Mucosa of descending colon (tissue), 3 donors: ENCODE data around the gene SLC25A21. TPM values are rescaled to one million over a fixed set of nuclear protein-coding genes. Genes with fewer than 3 reads are reported as not detected.
A peak's percentile ranks its signal among the peaks of the same experiment; 100 is the strongest.

ENCODE experiments used
- ATAC-seq: fragments of 200-7000 bp; cut with Tn5 transposase; one replicate; pipeline ENCODE4 v1.9.1; 2020; ENCODE audit warnings: mild to moderate bottlenecking, moderate library complexity
- DNase-seq, 3 donors: peaks; one replicate each; pipeline ENCODE4 v3.0.0-alpha.2; 2020
- H3K36me3 ChIP-seq: fragments of 200-600 bp; one replicate; pipeline ENCODE4 v1.8.0; 2021; ENCODE audit warnings: low read depth, mild to moderate bottlenecking
- H3K4me1 ChIP-seq: fragments of 200-600 bp; one replicate; pipeline ENCODE4 v1.8.0; 2021; ENCODE audit warnings: low read depth, mild to moderate bottlenecking
- H3K4me3 ChIP-seq: fragments of 200-600 bp; one replicate; pipeline ENCODE4 v1.8.0; 2021; ENCODE audit warnings: mild to moderate bottlenecking
- H3K9me3 ChIP-seq: fragments of 200-600 bp; one replicate; pipeline ENCODE4 v1.8.0; 2021; ENCODE audit warnings: mild to moderate bottlenecking
- CTCF ChIP-seq: fragments of 200-600 bp; IDR thresholded peaks from one replicate; pipeline ENCODE4 v1.8.0; 2022; ENCODE audit warnings: antibody characterized with exemption, mild to moderate bottlenecking
- intact Hi-C, 2 donors: fragments of 100-400 bp; cut with DNase I in 1 of 2; cut with micrococcal nuclease in 1 of 2; formaldehyde crosslinking; loops; one replicate each; pipeline versions ENCODE4 v1.11.0 to v1.11.1; 2022; cut with DNase I, micrococcal nuclease
- total RNA-seq, 3 donors: library from RNA; stranded (reverse); fragmentation: NEBNext Ultra II Directional in 2 of 3; extraction: Animal tissue kit (Norgen Biotek cat#: 25700) in 2 of 3; gene quantifications; one replicate each; pipeline versions ENCODE4 v1.2.1 to v1.2.4, GENCODE V29; 2021 to 2023
- donor health status: DM: no; HTN: no; CAD: no; lungs with moderate emphysema.
- donor health status: DM: no; HTN: no; CAD: no.
- donor health status: DM: no; HTN: yes; CAD: no.

The SLC25A21 gene
- total RNA-seq, 3 donors from 2014 or later = 0.31 to 1.4 (median 0.61) TPM

GRCh38 chr14:37172936-37173614, 669 bp upstream of the SLC25A21 start:
- no peaks in the 10 kb centered on the region for H3K36me3 ChIP-seq
- DNase-seq = no peak
- no peaks in the 10 kb centered on the region for H3K9me3 ChIP-seq
- intact Hi-C loops = no loop called here
- ATAC-seq = no peak
- no peak overlapping the region for H3K4me3 ChIP-seq
- no peaks in the 10 kb centered on the region for H3K4me1 ChIP-seq
- TF ChIP-seq CTCF = no peak

- H3K36me3 ChIP-seq = no peaks in the 10 kb centered on the region
- no peak for DNase-seq
- H3K4me1 ChIP-seq = no peaks in the 10 kb centered on the region
- TF ChIP-seq CTCF = no peak
- ATAC-seq = no peak
- no peaks in the 10 kb centered on the region for H3K9me3 ChIP-seq
- intact Hi-C loops = no loop called here
- no peak overlapping the region for H3K4me3 ChIP-seq
Observed at GRCh38 chr14:37171678-37172023, 755 bp downstream of the SLC25A21 start.

- Histone ChIP-seq H3K4me1 (no peaks in the 10 kb centered on the region), H3K9me3 (no peaks in the 10 kb centered on the region), H3K36me3 (no peaks in the 10 kb centered on the region), H3K4me3 (no peak overlapping the region)
- TF ChIP-seq CTCF = no peak
- no peak for ATAC-seq
- intact Hi-C loops = no loop called here
- DNase-seq = no peak
Observed at GRCh38 chr14:37170993-37171392, 1.4 kb downstream of the SLC25A21 start.

- H3K4me3 ChIP-seq = no peak overlapping the region
- no peak for TF ChIP-seq CTCF
- ATAC-seq (no peak), DNase-seq (no peak)
- no peaks in the 10 kb centered on the region for H3K4me1 ChIP-seq
- no peaks in the 10 kb centered on the region for H3K9me3 ChIP-seq
- intact Hi-C loops = no loop called here
- H3K36me3 ChIP-seq = no peaks in the 10 kb centered on the region
Observed at GRCh38 chr14:37170237-37170636, 2.2 kb downstream of the SLC25A21 start.

- DNase-seq (peak in 1 of 3 donors; percentile 16), ATAC-seq (no peak)
- H3K4me1 ChIP-seq = no peaks in the 10 kb centered on the region
- TF ChIP-seq CTCF = no peak
- no peaks in the 10 kb centered on the region for H3K36me3 ChIP-seq
- intact Hi-C loops = no loop called here
- no peaks in the 10 kb centered on the region for H3K9me3 ChIP-seq
- no peak overlapping the region for H3K4me3 ChIP-seq
Observed at GRCh38 chr14:37168721-37169120, 3.7 kb downstream of the SLC25A21 start.
